IPS DF 19.7 (cell line): ENCODE data around the gene ASTN2.
"Not testable (repeated sequence)": the region's sequence is repeated elsewhere in the genome, so short reads cannot be mapped to it uniquely, and the experiment has no call there.

ENCODE experiments used
- DNase-seq: peaks from one replicate; pipeline ENCODE4 v3.0.0-alpha.2; 2013; ENCODE audit warnings: low read depth, low spot score

The ASTN2 gene

GRCh38 chr9:116701940-116702642 is 712.8 kb downstream of the ASTN2 start:
- no peak for DNase-seq

- no peak for DNase-seq
Measured at GRCh38 chr9:116700882-116701865, 713.7 kb downstream of the ASTN2 start.

- no peak for DNase-seq
Measured at GRCh38 chr9:116700279-116700678, 714.6 kb downstream of the ASTN2 start.

- no peak for DNase-seq
Measured at GRCh38 chr9:116697887-116698286, 717.0 kb downstream of the ASTN2 start.

GRCh38 chr9:116697362-116697761 is 717.5 kb downstream of the ASTN2 start:
- no peak for DNase-seq

GRCh38 chr9:116695438-116695837 is 719.4 kb downstream of the ASTN2 start:
- DNase-seq: no peak

GRCh38 chr9:116694785-116695291 is 720.0 kb downstream of the ASTN2 start:
- no peak for DNase-seq

- no peak for DNase-seq
Measured at GRCh38 chr9:116693233-116693731, 721.6 kb downstream of the ASTN2 start.

GRCh38 chr9:116692616-116693015 is 722.2 kb downstream of the ASTN2 start:
- no peak for DNase-seq

- DNase-seq: no peak
Measured at GRCh38 chr9:116691607-116692006, 723.2 kb downstream of the ASTN2 start.

GRCh38 chr9:116690805-116691204 is 724.1 kb downstream of the ASTN2 start:
- DNase-seq: not testable (repeated sequence)

- DNase-seq: no peak
Measured at GRCh38 chr9:116689486-116690032, 725.3 kb downstream of the ASTN2 start.

GRCh38 chr9:116688806-116689485 is 725.9 kb downstream of the ASTN2 start:
- DNase-seq: no peak

- DNase-seq: no peak
Measured at GRCh38 chr9:116687754-116688135, 727.1 kb downstream of the ASTN2 start.

GRCh38 chr9:116687074-116687753 is 727.6 kb downstream of the ASTN2 start, which contains the start of gene TRIM32:
TRIM32 (plus strand) TSS chr9:116687305; CDS start chr9:116697743, 10,438 bp downstream.
- DNase-seq: peak; percentile 45

GRCh38 chr9:116686693-116687073 is 728.2 kb downstream of the ASTN2 start:
- no peak for DNase-seq

GRCh38 chr9:116686135-116686534 is 728.7 kb downstream of the ASTN2 start:
- DNase-seq: no peak

GRCh38 chr9:116685166-116685565 is 729.7 kb downstream of the ASTN2 start:
- no peak for DNase-seq

GRCh38 chr9:116683535-116683934 is 731.3 kb downstream of the ASTN2 start:
- DNase-seq: no peak

GRCh38 chr9:116674210-116674980 is 740.5 kb downstream of the ASTN2 start:
- no peak for DNase-seq
